Measurements from ENCODE around the gene LAGE3.

DNA sequence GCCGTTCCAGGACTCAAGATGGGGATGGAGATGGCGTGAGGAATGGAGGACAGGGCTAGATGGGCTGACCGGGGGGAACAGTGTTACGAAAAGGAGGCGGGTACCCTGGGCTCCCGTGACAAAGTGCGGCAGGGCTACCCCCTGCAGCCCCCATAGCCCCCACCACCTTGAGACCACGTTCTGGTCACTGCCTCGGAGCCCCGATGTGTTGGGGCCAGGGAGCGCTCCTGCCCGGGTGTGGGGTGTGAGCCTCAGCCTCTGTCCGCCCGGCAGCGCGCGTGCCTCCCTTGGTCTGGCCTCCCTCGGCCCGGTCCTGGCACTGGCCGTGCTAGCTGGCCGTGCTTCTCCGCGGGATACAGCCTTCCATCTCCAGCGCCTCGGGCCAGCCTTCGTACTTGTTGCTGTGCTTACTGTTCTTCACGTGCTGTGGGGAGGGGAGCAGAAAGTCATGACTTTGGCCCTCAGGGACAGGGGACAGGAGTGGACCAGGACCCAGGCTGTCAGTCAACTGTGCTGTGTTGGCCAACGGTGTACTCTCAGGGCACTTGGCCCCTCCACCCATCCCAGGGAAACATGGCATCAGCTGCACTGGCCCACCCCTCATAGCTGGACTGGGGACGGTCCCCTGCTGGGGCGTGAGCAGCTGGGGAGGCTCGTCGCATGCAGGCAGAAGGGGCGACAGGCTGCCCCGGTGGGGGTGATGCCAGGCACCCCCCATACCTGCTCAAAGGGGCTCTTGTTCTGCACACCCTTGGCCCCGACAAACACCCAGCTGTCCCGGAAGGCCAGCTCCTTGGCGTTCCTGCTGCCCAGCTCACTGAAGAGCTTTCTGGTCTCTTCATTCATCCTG, 27.6 kb upstream of the LAGE3 start:
- TF ChIP-seq, protein P1, sequence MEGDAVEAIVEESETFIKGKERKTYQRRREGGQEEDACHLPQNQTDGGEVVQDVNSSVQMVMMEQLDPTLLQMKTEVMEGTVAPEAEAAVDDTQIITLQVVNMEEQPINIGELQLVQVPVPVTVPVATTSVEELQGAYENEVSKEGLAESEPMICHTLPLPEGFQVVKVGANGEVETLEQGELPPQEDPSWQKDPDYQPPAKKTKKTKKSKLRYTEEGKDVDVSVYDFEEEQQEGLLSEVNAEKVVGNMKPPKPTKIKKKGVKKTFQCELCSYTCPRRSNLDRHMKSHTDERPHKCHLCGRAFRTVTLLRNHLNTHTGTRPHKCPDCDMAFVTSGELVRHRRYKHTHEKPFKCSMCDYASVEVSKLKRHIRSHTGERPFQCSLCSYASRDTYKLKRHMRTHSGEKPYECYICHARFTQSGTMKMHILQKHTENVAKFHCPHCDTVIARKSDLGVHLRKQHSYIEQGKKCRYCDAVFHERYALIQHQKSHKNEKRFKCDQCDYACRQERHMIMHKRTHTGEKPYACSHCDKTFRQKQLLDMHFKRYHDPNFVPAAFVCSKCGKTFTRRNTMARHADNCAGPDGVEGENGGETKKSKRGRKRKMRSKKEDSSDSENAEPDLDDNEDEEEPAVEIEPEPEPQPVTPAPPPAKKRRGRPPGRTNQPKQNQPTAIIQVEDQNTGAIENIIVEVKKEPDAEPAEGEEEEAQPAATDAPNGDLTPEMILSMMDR (IDR thresholded peaks at IDR 0.05; ENCODE audit: low read depth, low read length), result no peak
- no peak for TF ChIP-seq POLR2A (IDR thresholded peaks at IDR 0.05; ENCODE audit: extremely low read depth, insufficient read length)
- TF ChIP-seq, protein P2, sequence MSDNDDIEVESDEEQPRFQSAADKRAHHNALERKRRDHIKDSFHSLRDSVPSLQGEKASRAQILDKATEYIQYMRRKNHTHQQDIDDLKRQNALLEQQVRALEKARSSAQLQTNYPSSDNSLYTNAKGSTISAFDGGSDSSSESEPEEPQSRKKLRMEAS (IDR thresholded peaks at IDR 0.05; ENCODE audit: low read depth, low read length), result no peak

Measured in NB4 (cell line).